Measurements from ENCODE around the gene ITIH4.

The ITIH4 gene

DNA sequence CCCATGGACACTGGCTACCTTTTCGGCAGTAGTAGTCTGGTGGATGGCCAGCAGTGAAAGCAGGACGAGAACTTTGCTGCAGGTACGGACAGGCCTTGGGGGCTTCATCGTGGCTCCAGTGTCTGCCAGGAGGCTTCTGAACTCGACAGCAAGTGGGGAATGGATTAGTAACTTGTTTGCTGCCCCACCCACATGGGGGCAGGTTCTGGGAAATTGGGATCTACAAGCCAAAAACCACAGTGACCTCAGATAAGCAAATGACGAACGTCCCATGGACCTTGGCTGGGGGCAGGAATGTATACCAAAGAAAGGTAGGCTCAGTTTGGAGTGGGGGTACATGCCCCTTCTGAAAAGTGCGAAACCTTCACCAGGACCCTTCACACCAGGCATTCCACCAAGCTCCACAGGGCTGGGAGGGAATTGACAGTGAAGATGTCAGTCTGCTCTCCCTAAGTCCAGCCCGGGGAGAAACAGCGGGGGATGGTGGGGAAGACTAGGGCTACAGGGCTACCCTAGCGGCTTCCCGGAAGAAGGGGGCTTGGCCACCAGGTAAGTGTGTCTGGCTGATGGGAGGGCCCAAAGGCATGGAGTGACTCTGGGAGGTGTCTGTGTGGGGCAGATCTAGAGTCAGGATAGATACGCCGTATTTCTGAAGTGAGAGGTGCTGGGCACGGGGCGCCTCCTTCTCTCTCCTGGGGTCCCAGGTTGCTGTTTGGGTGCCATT lies at the start of gene ITIH4:
Gene ITIH4, minus strand, starts transcription at position 138 of the 724 bp plus-strand sequence. Its CDS starts 30 bp downstream, at position 108.
- no peak for DNase-seq (ENCODE audit: low spot score)

DNA sequence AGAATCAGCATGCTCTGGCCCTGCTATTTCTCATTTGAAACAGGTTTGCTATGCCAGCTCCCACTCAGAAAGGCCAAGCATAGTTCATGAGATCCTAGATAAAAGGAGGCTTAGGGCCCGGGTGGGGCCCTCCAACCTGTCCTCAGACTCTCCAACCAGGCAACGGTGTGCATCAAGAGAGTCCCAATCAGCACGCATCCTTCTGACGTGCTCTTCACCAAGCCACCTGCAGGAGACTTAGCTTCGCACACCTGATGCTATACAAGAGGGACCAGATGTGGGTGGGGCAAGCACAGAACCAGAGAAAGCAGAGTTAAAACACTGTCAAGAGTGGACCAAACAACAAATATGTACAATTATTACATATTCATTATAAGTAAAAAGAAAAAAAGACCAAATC lies 49.6 kb upstream of the ITIH4 start:
- no peak for DNase-seq (ENCODE audit: low spot score)

DNA sequence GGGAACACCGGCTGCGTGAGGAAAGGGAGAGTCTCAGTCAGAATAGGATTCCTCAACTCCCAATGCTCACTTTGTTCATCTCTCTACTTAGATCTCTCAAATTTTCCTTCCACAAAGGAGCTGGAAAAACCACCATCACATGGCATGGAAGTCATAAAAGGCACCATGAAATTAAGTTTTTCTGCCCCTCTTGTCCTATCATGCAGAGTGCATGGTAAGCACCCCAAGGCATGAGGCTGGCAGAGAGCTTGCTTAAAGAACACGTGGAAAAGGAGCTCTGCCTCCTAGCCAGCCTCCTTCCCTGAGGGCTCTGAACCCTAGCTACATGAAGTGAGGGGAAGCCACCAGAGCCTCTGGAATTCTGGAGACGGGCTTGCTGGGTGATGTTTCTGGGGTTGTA lies 49.1 kb upstream of the ITIH4 start:
- DNase-seq (ENCODE audit: low spot score) = no peak

DNA sequence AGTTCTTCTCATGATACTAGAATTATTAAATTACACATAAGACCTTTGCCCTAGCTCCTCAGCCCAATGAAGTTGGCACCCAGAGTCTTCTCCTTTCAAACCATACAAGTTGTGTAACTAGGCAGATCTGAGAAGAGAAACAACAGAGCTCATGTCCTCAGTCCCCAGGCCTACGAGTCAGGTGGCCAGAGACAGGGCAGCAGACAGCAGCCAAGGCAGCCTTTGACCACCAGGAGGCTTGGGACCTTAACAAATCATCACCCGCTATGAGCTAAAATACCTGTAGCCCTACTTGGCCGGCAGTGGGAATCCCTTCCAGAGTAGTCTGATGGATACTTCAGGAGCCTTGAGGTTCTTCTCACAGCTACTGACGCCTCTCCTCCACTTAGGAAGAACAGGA lies 48.6 kb upstream of the ITIH4 start:
- DNase-seq (ENCODE audit: low spot score) = no peak

DNA sequence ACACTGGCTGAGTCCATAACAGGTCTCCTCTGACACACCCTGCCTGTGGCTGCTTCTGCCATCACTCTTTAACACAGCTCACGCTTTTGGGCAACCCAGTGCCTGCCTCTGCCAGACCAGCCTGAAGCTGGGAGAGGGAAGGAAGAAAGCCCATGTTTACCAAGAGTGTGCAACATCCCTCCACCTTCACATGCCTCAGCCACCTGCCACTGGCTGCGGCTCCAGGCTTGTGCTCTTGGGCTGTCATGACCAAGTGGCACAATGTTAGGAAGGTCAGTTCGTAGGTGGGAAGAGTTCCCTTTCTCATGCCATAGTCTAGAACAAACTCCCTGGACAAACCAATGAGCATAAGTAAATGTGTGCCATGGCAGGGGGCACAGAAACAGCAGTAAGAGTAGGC lies 46.6 kb upstream of the ITIH4 start:
- DNase-seq (ENCODE audit: low spot score) = no peak

DNA sequence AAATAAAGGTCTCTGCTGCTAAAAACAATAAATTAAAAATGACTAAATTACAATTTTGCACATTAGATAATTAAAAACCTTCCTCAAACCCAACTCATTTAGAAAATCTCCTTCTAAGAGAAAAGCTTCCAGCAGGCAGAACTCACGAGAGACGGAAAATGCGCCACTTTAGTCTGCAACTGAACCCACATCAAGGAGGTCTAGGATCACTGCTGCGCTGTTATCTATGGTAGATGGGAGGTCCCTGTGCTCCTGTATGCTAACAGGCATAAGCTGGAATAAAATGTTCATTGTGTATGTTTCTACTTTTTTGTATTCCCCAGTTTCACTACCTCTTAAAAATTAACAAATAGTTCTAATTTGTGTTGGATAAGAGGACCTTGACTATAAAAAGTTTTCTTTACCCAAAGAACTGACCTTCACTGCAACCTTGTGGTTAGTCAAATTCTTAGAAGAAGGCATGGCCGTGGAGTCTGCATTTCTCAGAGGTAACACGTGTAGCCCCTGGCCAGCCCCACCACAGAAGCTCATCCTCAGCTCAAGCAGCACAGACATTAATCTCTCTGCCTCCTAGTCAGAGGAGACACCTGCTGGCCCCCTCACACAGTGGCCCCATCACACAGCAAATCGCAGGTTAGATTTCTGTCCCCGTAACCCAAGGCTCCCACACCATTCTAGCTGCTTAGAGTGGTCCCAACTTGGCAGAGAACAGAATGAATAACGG lies 44.6 kb upstream of the ITIH4 start:
- no peak for DNase-seq (ENCODE audit: low spot score)

DNA sequence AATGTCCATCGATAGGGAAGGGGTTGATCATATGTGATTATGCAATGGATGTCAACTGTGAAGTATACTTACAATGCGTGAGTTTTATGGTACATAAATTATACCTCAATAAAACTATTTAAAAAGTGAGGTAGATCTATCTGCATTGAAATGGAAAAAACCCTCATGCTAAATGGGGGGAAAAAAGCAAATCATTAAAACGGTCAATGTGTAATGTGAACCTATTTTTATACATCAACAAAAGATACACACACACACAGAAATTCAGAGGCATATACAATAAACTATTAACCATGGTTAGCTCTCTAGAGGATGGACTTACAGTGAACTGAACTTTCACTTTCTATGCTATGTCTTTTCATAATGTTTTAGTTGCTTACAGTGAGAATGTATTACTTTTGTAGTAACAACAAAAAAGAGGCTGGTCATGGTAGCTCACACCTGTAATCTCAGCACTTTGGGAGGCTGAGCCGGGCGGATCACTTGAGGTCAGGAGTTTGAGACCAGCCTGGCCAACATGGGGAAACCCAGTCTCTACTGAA lies 43.8 kb upstream of the ITIH4 start:
- no peak for DNase-seq (ENCODE audit: low spot score)

DNA sequence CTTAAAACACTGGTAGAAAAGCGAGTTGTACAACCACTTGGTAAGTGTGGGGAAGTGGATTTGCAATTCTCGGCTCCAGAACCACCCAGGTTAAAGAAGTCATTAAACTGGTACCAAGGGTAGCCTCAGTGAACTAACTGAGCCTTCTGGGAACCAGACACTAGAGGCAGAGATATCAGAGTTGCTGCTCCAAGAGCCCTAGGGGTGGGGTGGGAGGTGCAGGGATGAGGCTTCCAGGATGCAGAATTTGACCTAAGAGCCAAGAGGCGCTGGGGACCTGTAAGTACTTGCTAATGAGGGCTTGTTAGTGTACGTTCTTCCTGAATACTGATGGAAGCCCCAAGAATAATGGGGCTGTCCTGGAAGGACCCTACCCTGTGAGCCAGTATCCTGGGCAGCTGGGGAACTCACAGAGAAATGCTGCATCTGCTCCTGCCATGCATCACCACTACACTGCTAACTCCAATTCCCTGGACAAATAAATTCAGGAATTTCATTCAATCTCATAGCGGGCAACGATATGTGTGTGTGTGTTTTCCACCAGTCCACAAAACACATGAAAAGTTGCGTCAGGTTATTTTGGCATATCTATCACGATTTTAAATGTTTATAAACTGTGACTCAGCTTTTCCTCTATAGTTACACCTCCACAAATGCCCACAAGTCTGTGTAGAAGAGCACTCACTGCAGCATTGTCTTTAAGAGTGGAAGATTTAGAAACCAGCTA lies 43.1 kb upstream of the ITIH4 start:
- DNase-seq (ENCODE audit: low spot score) = no peak

DNA sequence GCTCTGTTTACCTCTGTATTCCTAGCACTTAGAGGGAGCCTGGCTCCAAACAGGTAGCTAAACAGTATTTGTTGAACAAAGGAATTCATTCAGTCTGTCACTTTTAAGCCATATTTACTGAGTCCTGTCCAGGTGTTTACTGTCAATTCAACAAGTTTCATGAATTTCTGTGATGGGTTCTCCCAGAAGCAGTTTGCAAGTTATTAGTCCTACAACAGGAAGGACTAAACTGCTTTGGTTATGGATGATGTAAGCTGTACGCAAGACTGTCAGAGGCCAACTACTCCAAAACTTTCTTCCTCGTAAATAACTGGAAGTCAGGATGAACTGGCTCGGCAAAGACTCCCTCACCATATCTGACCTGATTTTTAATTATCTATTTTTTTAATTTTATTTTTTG lies 41.8 kb upstream of the ITIH4 start:
- DNase-seq (ENCODE audit: low spot score) = no peak

DNA sequence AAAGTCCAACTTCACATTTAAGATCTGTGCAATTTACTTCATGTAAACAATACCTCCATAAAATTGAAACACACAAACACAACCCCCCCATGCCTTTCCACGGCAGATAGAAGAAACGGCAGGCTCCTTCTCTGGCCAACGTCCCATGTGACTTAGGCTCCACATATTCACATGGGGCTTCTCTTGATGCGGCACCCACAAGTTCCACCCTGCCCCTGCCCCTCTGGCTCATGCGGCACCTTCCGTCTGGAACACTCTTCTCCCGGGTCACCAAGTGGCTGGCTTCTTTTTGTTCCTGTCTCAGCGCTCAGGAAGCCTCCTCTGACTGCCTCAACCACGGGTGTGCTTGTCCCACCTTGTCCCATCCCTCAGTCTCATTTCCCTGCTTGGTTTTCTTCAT lies 41.3 kb upstream of the ITIH4 start:
- no peak for DNase-seq (ENCODE audit: low spot score)

DNA sequence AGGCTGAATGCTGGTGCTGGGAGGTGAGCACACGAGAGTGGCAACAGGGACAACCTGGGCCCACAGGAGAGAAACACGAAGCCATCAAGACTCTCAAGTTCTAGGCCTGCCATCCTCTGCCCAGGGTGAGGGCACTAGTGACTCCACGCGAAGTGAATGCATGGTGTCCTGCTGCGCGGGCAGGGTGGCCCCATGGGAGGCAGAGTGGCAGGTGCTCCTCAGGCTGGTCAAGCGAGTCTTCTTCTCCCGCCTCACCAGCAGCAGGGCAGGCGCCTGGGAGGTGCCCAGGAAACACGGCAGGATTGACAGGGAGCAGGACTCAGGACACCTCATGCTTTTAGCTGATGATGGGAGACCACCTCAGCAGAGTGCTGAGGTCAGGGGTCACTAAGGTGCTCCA lies 40.0 kb upstream of the ITIH4 start:
- DNase-seq (ENCODE audit: low spot score) = no peak

DNA sequence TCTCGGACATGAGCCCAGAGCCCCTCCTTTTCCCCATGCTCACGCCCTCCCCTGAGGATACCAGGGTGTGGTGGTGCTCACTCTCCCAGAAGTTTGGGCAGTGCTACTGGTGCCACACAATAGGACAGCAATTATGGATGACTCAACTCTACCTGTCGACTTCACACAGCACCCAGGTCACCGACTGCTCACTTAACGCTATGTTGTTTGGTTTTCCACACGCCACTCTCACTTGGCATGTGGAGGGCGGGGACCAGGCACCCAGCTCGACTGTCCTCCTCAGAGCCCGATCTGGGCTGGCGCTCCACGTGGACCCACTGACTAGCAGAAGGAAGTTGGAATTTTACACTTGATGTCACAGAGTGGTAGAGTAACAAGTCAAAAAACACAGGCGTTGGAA lies 36.0 kb upstream of the ITIH4 start:
- no peak for DNase-seq (ENCODE audit: low spot score)

DNA sequence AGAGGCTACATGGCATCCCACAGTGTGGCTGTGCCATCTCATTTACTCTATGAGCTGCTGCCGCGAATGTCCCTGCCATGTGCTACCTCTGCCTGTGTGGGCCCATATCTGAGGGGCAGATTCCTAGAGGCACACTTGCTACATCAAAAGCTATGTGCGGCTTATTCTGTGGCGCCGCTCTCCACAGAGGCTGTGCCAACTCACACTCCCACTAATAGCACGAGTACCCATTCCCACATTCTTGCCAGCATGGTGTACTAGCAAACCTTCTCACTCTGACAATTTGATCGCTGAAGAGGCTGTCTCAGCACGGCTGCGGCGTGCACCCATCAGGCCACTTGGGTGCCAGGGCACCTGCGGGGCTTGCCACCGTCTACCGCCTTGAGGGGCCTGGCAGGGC lies 35.5 kb upstream of the ITIH4 start:
- no peak for DNase-seq (ENCODE audit: low spot score)

DNA sequence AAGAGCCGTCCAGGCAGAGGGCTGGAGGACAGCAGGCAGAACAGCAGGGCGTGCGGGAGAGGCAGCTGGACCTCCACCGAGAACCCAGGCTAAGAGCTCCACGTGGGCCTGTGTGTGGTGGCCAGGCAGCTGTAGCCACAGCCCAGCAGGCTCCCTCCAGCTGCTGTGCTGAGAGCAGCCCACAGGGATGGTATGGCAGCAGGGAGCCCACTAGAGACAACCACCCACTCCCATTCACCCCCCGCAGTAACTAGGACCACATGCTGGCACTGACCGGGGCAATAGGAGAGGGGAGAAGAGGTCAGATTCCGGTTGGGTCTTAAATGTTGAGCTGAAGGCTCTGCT lies 29.9 kb upstream of the ITIH4 start:
- DNase-seq (ENCODE audit: low spot score) = no peak

DNA sequence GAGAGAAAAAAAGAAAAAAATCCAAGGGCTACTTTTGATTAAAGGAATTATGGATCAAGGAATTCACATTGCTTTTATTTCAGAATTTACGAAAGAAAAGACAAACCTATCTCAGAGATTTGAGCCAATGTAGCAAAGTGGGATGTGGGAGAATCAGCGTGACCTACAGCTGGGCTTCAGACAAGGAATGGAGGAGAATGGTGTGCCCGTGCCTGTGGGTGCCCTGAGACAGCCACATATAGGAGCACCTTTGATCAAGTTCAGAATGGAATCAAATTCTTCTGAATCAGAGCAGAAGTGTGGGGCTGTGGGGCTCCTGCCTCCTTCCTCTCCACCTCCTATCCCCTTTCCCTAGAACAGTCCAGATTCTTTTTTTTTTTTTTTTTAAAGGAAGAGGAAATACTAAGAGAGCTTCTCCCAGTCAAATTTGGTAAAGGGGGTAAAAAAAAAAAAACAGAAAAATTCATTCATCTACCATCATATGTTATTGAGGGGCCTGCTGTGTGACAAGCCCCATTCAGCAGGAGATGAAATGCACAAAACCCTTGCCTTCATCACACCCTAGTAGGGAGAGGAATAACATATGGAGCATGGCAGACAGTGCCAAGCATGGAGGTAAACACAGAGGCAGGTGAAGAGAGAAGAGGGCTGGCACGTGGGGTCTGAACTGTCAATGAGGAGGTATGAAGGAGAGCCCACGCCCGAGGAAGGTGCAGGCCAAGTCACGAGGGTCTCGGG lies 29.4 kb upstream of the ITIH4 start:
- DNase-seq (ENCODE audit: low spot score) = no peak

DNA sequence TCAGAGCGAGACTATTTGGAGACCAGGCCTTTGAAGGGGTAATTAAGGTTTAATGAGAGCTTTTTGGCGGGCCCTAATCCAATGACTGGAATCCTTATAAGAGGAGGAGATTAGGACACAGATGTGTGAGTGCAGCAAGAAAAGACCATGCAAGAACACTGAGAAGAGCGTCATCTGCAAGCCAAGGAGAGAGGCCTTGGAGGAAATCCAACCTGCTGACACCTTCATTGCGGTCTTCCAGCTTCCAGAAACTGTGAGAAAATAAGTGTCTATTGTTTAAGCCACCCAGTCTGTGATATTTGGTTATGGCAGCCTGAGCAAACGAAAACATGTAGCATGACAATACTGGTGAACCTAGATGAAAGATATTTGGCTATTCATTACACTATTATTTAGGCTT lies 27.4 kb upstream of the ITIH4 start:
- no peak for DNase-seq (ENCODE audit: low spot score)

DNA sequence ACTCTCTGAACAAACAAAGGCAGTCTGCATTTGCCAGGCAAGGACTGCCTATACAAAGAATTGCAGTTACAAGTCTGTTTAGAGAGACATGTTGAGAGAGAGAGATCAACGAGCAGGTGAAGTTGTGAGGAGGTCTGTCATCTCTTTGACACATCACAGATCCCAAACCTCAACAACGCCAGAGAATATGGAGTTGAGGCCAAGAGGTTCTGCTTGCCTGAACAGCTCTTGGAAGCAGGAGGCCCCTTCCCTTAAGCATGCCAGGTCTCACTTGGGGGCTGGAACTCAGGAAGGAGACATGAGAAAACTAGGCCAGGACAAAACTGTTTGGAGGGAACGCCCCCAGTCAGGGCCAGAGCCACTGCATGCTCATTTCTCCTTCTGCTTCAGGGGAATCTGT lies 26.7 kb upstream of the ITIH4 start:
- DNase-seq (ENCODE audit: low spot score) = no peak

DNA sequence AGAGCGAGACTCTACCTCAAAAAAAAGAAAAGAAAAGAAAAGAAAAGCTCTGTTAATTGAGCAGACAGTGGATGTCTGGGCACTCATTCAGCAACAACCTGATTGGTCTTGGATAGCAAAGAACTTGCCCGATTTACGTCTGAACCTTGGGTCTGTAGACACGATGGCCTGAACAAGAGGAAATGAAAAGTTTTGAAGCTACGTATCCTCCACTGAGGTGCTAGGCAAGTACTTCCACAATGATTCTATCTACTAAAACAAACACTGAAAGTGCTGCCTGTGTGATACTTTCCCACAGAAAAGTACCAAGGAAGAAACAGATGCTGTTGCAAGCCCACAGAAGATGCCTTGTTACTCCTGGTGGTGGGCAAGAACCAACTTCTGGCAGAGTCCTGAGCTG lies 26.2 kb upstream of the ITIH4 start:
- no peak for DNase-seq (ENCODE audit: low spot score)

DNA sequence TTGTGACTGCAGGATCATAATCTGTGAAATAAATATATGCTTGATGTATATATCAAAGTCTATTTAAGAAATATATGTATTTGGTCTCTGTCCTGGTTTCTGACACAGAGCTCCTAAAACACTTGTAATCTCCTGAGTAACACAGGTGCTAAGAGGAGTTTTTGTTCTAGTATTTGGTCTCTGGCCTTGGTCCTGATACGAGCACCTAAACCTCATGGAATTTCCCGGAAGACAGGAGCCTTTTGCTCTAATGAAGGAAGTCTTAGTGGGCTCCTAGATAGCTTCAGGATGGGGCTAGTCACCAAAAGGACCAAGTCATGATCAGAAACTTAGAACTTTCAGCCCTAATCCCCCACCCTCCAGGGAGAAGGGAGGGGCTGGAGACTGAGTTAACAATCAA lies 23.5 kb upstream of the ITIH4 start:
- DNase-seq (ENCODE audit: low spot score) = no peak

DNA sequence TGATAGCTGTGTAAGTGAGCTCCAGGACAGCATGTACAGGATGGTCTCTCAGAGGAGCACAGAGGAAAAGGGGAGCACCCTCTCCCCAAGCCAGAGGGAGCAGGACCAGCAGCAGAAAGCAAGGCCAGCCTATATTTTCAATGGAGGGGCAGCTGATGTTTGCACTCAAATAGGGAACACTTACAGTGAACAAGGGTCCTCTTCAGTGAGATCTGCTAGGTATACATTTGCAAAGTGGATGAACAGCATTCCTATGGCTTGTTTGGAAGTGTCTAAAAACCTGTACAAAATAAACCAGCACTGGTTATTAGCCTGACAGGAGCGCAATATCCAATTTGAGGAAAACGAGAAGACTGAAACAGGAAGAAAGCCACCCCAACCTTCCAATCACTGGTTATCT lies 21.9 kb upstream of the ITIH4 start:
- DNase-seq (ENCODE audit: low spot score) = no peak

DNA sequence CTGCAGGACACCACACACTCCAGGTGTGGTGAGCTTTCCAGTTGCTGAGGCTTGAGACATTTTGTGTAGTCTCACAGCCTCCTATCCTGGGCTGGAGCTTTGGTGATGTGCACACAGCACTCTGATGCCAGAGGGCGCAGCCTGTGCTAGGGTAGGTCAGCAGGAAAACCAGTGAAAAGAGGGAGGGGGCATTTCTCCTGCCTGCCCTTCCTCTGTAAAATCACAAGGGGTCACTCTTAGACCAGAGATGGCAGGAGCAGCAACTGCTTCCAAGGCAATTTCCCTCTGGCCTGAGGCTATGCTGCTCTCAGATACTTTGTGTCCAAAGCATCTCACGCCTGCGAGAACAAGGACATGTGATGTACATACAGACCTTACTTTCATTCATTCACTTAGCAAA lies 20.9 kb upstream of the ITIH4 start:
- DNase-seq (ENCODE audit: low spot score) = no peak

DNA sequence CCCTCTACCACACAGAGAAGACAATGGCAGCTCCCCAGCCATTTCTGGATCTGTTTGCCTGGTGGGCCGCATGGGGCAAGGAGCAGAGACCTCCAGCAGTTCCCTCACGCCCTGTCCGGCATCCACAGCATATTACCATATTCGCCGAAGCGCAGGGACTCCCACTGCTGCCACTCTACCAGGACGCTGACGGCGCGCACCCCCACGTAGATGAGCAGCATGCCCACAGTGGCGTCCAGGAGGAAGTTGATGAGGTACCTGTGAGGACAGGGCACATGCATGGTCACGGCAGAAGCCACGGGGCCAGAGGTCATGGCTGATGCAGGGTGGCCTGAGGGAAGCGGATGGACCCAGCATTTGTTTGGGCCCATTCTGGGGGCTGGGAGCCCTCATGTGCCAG lies 19.2 kb upstream of the ITIH4 start:
- no peak for DNase-seq (ENCODE audit: low spot score)
